HL-60 (cell line): Measurements from ENCODE around the gene SLC27A2.

ENCODE experiments used
- DNase-seq, 2 experiments: peaks; one replicate each; pipeline ENCODE4 v3.0.0-alpha.2; 2010 to 2020; ENCODE audit warnings: low read depth in 1 of 2, low spot score in 1 of 2
- H3K27ac ChIP-seq: fragments of 250-450 bp; sonication (Bioruptor Pico); replicated peaks from 2 replicates; pipeline ENCODE4 v1.5.1; 2020; ENCODE audit warnings: mild to moderate bottlenecking, moderate library complexity
- H3K27me3 ChIP-seq: fragments of 250-450 bp; sonication (Bioruptor Pico); 2 replicates; pipeline ENCODE4 v1.5.1; 2021; ENCODE audit warnings: mild to moderate bottlenecking, moderate library complexity; ENCODE audit not compliant: insufficient read depth, poor library complexity, severe bottlenecking
- H3K4me3 ChIP-seq: replicated peaks from 2 replicates; pipeline ENCODE4 v1.5.1; 2011; ENCODE audit warnings: mild to moderate bottlenecking, control low read depth, low read length; ENCODE audit not compliant: insufficient read depth
- GABPA ChIP-seq: IDR thresholded peaks from 2 replicates; pipeline ENCODE4 v1.6.1; 2012; ENCODE audit warnings: low read depth
- POLR2AphosphoS5 ChIP-seq: IDR thresholded peaks from 2 replicates; pipeline ENCODE4 v1.6.1; 2012; ENCODE audit warnings: low read depth
- REST ChIP-seq: IDR thresholded peaks from 2 replicates; pipeline ENCODE4 v1.6.1; 2012; ENCODE audit warnings: low read depth; ENCODE audit not compliant: insufficient replicate concordance
- SPI1 ChIP-seq: IDR thresholded peaks from 2 replicates; pipeline ENCODE4 v1.6.1; 2012; ENCODE audit warnings: low read depth, mild to moderate bottlenecking, borderline replicate concordance
- TF ChIP-seq, protein P1 (sequence below): IDR thresholded peaks from one replicate; pipeline ENCODE4 v1.5.1; 2011; ENCODE audit warnings: low read length, control low read depth, inconsistent platforms; ENCODE audit not compliant: insufficient read depth

The SLC27A2 gene

DNA sequence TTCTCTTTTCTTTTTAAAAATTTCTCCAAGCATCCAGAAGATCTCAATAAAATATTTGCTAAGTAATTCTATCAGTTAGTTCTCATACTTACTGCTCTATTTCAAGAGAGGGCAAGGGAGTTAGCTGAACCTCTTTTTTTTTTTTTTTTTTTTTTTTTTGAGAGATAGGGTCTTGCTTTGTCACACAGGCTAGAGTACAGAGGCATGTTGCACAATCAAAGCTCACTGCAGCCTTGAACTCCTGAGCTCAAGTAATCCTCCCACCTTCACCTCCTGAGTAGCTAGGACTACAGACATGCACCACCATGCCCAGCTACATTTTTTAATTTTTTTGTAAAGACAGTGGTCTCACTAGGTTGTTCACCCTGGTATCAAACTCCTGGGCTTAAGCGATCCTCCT, 62.2 kb downstream of the SLC27A2 start:
- Histone ChIP-seq H3K4me3 (no peak overlapping the region), H3K27me3 (no peaks in the 10 kb centered on the region), H3K27ac (no peak overlapping the region)
- TF ChIP-seq, protein P1, sequence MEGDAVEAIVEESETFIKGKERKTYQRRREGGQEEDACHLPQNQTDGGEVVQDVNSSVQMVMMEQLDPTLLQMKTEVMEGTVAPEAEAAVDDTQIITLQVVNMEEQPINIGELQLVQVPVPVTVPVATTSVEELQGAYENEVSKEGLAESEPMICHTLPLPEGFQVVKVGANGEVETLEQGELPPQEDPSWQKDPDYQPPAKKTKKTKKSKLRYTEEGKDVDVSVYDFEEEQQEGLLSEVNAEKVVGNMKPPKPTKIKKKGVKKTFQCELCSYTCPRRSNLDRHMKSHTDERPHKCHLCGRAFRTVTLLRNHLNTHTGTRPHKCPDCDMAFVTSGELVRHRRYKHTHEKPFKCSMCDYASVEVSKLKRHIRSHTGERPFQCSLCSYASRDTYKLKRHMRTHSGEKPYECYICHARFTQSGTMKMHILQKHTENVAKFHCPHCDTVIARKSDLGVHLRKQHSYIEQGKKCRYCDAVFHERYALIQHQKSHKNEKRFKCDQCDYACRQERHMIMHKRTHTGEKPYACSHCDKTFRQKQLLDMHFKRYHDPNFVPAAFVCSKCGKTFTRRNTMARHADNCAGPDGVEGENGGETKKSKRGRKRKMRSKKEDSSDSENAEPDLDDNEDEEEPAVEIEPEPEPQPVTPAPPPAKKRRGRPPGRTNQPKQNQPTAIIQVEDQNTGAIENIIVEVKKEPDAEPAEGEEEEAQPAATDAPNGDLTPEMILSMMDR, result no peak
- no peak for TF ChIP-seq POLR2AphosphoS5
- no peak for TF ChIP-seq GABPA
- no peak for DNase-seq

GRCh38 chr15:50244959-50245624, 63.1 kb downstream of the SLC27A2 start:
- no peak for DNase-seq
- Histone ChIP-seq H3K27ac (no peak overlapping the region), H3K27me3 (no peaks in the 10 kb centered on the region), H3K4me3 (no peak overlapping the region)
- TF ChIP-seq POLR2AphosphoS5 (no peak), GABPA (no peak), REST (no peak)
- TF ChIP-seq, protein P1, result no peak

- no peak for DNase-seq
- no peaks in the 10 kb centered on the region for H3K27me3 ChIP-seq
- no peak overlapping the region for H3K4me3 ChIP-seq
- no peak overlapping the region for H3K27ac ChIP-seq
- TF ChIP-seq REST (no peak), GABPA (no peak), POLR2AphosphoS5 (no peak), SPI1 (no peak)
- TF ChIP-seq, protein P1, result no peak
Measured at GRCh38 chr15:50246631-50247030, 64.6 kb downstream of the SLC27A2 start.
